Activated gamma-delta T cell treated with anti-CD3 and anti-CD28 coated beads, Interleukin-2, amount 50 U/mL, for 16 hours (primary cell): Measurements from ENCODE around the gene THAP7.
"Not testable (repeated sequence)": the region's sequence is repeated elsewhere in the genome, so short reads cannot be mapped to it uniquely, and the experiment has no call there.

Experiments
- DNase-seq: peaks from one replicate; pipeline ENCODE4 v3.0.0-alpha.2; 2020; ENCODE audit warnings: low read depth

Gene THAP7

GRCh38 chr22:21012446-21013407, 10.8 kb upstream of the THAP7 start:
- no peak for DNase-seq

- no peak for DNase-seq
Observed at GRCh38 chr22:21010426-21011113, 8.7 kb upstream of the THAP7 start.

GRCh38 chr22:21009638-21010425, 7.9 kb upstream of the THAP7 start:
- no peak for DNase-seq

GRCh38 chr22:21009208-21009607, 7.3 kb upstream of the THAP7 start:
- not testable (repeated sequence) for DNase-seq

- DNase-seq = no peak
Observed at GRCh38 chr22:21003782-21004181, 1.9 kb upstream of the THAP7 start.

- no peak for DNase-seq
Observed at GRCh38 chr22:21000987-21001600, 824 bp downstream of the THAP7 start.

- no peak for DNase-seq
Observed at GRCh38 chr22:21000207-21000986, 1.5 kb downstream of the THAP7 start.

- DNase-seq = no peak
Observed at GRCh38 chr22:20999350-21000206, 2.3 kb downstream of the THAP7 start.

GRCh38 chr22:20998411-20999336, 3.2 kb downstream of the THAP7 start:
- DNase-seq = no peak

GRCh38 chr22:20997536-20998257, 4.2 kb downstream of the THAP7 start:
- no peak for DNase-seq

GRCh38 chr22:20996598-20997535, 5.1 kb downstream of the THAP7 start:
- no peak for DNase-seq

GRCh38 chr22:20996031-20996410, 5.9 kb downstream of the THAP7 start:
- DNase-seq = no peak

GRCh38 chr22:20995329-20996030, 6.4 kb downstream of the THAP7 start:
- no peak for DNase-seq

GRCh38 chr22:20994902-20995241, 7.0 kb downstream of the THAP7 start:
- DNase-seq = no peak

- DNase-seq = no peak
Observed at GRCh38 chr22:20994128-20994901, 7.6 kb downstream of the THAP7 start.
